ENCODE measurements around the gene TJP3. TPM values are rescaled to one million over a fixed set of nuclear protein-coding genes. Genes with fewer than 3 reads are reported as not detected.

Gene TJP3
- total and polyA plus RNA-seq, 4 donors, result 0.30 to 5.0 (median 1.7) TPM

- Histone ChIP-seq H3K36me3 (ENCODE audit: control insufficient read depth, insufficient read depth, low read length) (no peaks in the 10 kb centered on the region), H3K27me3 (ENCODE audit: control insufficient read depth, insufficient read depth, low read length) (peaks cover 37% of the 10 kb centered on the region), H3K4me3 (ENCODE audit: low read depth, low read length) (no peak overlapping the region), H3K4me1 (ENCODE audit: control insufficient read depth, insufficient read depth, low read length) (peaks cover 13% of the 10 kb centered on the region), H3K27ac (ENCODE audit: low read depth, low read length) (no peak overlapping the region), H3K9me3 (ENCODE audit: control insufficient read depth, insufficient read depth, low read length) (no peaks in the 10 kb centered on the region)
- WGBS (ENCODE audit: insufficient coverage), result 88% methylated on average over 1 of the region's 3 CpGs
- DNase-seq (ENCODE audit: low read depth in 4 of 6, low spot score in 6 of 6), result no peak
These were observed 16.9 kb downstream of the TJP3 start for GRCh38 chr19:3725121-3725520.

GRCh38 chr19:3725640-3726310, 17.6 kb downstream of the TJP3 start:
- DNase-seq (ENCODE audit: low read depth in 4 of 6, low spot score in 6 of 6), result no peak
- 17% methylated on average over 4 of the region's 14 CpGs for whole genome bisulfite sequencing (ENCODE audit: insufficient coverage)
- H3K4me1 ChIP-seq (ENCODE audit: control insufficient read depth, insufficient read depth, low read length), result peaks cover 13% of the 10 kb centered on the region

GRCh38 chr19:3730457-3730958, 22.3 kb downstream of the TJP3 start:
- 93% methylated on average over 32 of the region's 32 CpGs for WGBS (ENCODE audit: insufficient coverage)
- Histone ChIP-seq H3K36me3 (ENCODE audit: control insufficient read depth, insufficient read depth, low read length) (no peaks in the 10 kb centered on the region), H3K9me3 (ENCODE audit: control insufficient read depth, insufficient read depth, low read length) (no peaks in the 10 kb centered on the region), H3K4me3 (ENCODE audit: low read depth, low read length) (no peak overlapping the region), H3K27ac (ENCODE audit: low read depth, low read length) (no peak overlapping the region), H3K4me1 (ENCODE audit: control insufficient read depth, insufficient read depth, low read length) (no peaks in the 10 kb centered on the region), H3K27me3 (ENCODE audit: control insufficient read depth, insufficient read depth, low read length) (peaks cover 3% of the 10 kb centered on the region)
- no peak for DNase-seq (ENCODE audit: low read depth in 4 of 6, low spot score in 6 of 6)

More at GRCh38 chr19:3725640-3726310, 17.6 kb downstream of the TJP3 start:
- H3K4me3 ChIP-seq (ENCODE audit: low read depth, low read length), result no peak overlapping the region
- H3K27ac ChIP-seq (ENCODE audit: low read depth, low read length), result no peak overlapping the region
- H3K36me3 ChIP-seq (ENCODE audit: control insufficient read depth, insufficient read depth, low read length), result no peaks in the 10 kb centered on the region
- no peaks in the 10 kb centered on the region for H3K9me3 ChIP-seq (ENCODE audit: control insufficient read depth, insufficient read depth, low read length)
- peaks cover 30% of the 10 kb centered on the region for H3K27me3 ChIP-seq (ENCODE audit: control insufficient read depth, insufficient read depth, low read length)

- H3K4me3 ChIP-seq (ENCODE audit: low read depth, low read length), result no peak overlapping the region
- no CpG with 5 or more reads among the region's 1 CpG for WGBS (ENCODE audit: insufficient coverage)
- H3K36me3 ChIP-seq (ENCODE audit: control insufficient read depth, insufficient read depth, low read length), result no peaks in the 10 kb centered on the region
- H3K27ac ChIP-seq (ENCODE audit: low read depth, low read length), result no peak overlapping the region
- H3K9me3 ChIP-seq (ENCODE audit: control insufficient read depth, insufficient read depth, low read length), result no peaks in the 10 kb centered on the region
- H3K27me3 ChIP-seq (ENCODE audit: control insufficient read depth, insufficient read depth, low read length), result no peaks in the 10 kb centered on the region
- no peak for DNase-seq (ENCODE audit: low read depth in 4 of 6, low spot score in 6 of 6)
- no peaks in the 10 kb centered on the region for H3K4me1 ChIP-seq (ENCODE audit: control insufficient read depth, insufficient read depth, low read length)
These were observed 23.9 kb downstream of the TJP3 start for GRCh38 chr19:3732108-3732507.

- WGBS (ENCODE audit: insufficient coverage), result 82% methylated on average over 15 of the region's 20 CpGs
- H3K36me3 ChIP-seq (ENCODE audit: control insufficient read depth, insufficient read depth, low read length), result no peaks in the 10 kb centered on the region
- H3K9me3 ChIP-seq (ENCODE audit: control insufficient read depth, insufficient read depth, low read length), result no peaks in the 10 kb centered on the region
- no peak overlapping the region for H3K27ac ChIP-seq (ENCODE audit: low read depth, low read length)
- no peak overlapping the region for H3K4me3 ChIP-seq (ENCODE audit: low read depth, low read length)
- no peaks in the 10 kb centered on the region for H3K4me1 ChIP-seq (ENCODE audit: control insufficient read depth, insufficient read depth, low read length)
- H3K27me3 ChIP-seq (ENCODE audit: control insufficient read depth, insufficient read depth, low read length), result no peaks in the 10 kb centered on the region
- DNase-seq (ENCODE audit: low read depth in 4 of 6, low spot score in 6 of 6), result no peak
These were observed 25.5 kb downstream of the TJP3 start for GRCh38 chr19:3733549-3734309.

GRCh38 chr19:3734310-3734600, 26.1 kb downstream of the TJP3 start:
- H3K27ac ChIP-seq (ENCODE audit: low read depth, low read length), result no peak overlapping the region
- no peak for DNase-seq (ENCODE audit: low read depth in 4 of 6, low spot score in 6 of 6)
- H3K4me3 ChIP-seq (ENCODE audit: low read depth, low read length), result no peak overlapping the region
- no peaks in the 10 kb centered on the region for H3K4me1 ChIP-seq (ENCODE audit: control insufficient read depth, insufficient read depth, low read length)
- no peaks in the 10 kb centered on the region for H3K27me3 ChIP-seq (ENCODE audit: control insufficient read depth, insufficient read depth, low read length)
- no CpG with 5 or more reads among the region's 14 CpGs for WGBS (ENCODE audit: insufficient coverage)
- no peaks in the 10 kb centered on the region for H3K9me3 ChIP-seq (ENCODE audit: control insufficient read depth, insufficient read depth, low read length)
- H3K36me3 ChIP-seq (ENCODE audit: control insufficient read depth, insufficient read depth, low read length), result no peaks in the 10 kb centered on the region

GRCh38 chr19:3736106-3736724, 28.0 kb downstream of the TJP3 start:
- H3K9me3 ChIP-seq (ENCODE audit: control insufficient read depth, insufficient read depth, low read length), result no peaks in the 10 kb centered on the region
- DNase-seq (ENCODE audit: low read depth in 4 of 6, low spot score in 6 of 6), result no peak
- H3K4me1 ChIP-seq (ENCODE audit: control insufficient read depth, insufficient read depth, low read length), result no peaks in the 10 kb centered on the region
- no peaks in the 10 kb centered on the region for H3K36me3 ChIP-seq (ENCODE audit: control insufficient read depth, insufficient read depth, low read length)
- H3K27ac ChIP-seq (ENCODE audit: low read depth, low read length), result no peak overlapping the region
- H3K27me3 ChIP-seq (ENCODE audit: control insufficient read depth, insufficient read depth, low read length), result no peaks in the 10 kb centered on the region
- H3K4me3 ChIP-seq (ENCODE audit: low read depth, low read length), result no peak overlapping the region
- 87% methylated on average over 17 of the region's 21 CpGs for WGBS (ENCODE audit: insufficient coverage)

- H3K4me1 ChIP-seq (ENCODE audit: control insufficient read depth, insufficient read depth, low read length), result no peaks in the 10 kb centered on the region
- H3K9me3 ChIP-seq (ENCODE audit: control insufficient read depth, insufficient read depth, low read length), result no peaks in the 10 kb centered on the region
- no peaks in the 10 kb centered on the region for H3K36me3 ChIP-seq (ENCODE audit: control insufficient read depth, insufficient read depth, low read length)
- DNase-seq (ENCODE audit: low read depth in 4 of 6, low spot score in 6 of 6), result no peak
- H3K4me3 ChIP-seq (ENCODE audit: low read depth, low read length), result no peak overlapping the region
- H3K27ac ChIP-seq (ENCODE audit: low read depth, low read length), result no peak overlapping the region
- no peaks in the 10 kb centered on the region for H3K27me3 ChIP-seq (ENCODE audit: control insufficient read depth, insufficient read depth, low read length)
- 84% methylated on average over 9 of the region's 10 CpGs for WGBS (ENCODE audit: insufficient coverage)
These were observed 29.5 kb downstream of the TJP3 start for GRCh38 chr19:3737487-3738205.

GRCh38 chr19:3738477-3739220, 30.5 kb downstream of the TJP3 start:
- H3K9me3 ChIP-seq (ENCODE audit: control insufficient read depth, insufficient read depth, low read length), result no peaks in the 10 kb centered on the region
- H3K27ac ChIP-seq (ENCODE audit: low read depth, low read length), result no peak overlapping the region
- WGBS (ENCODE audit: insufficient coverage), result 86% methylated on average over 31 of the region's 32 CpGs
- no peaks in the 10 kb centered on the region for H3K27me3 ChIP-seq (ENCODE audit: control insufficient read depth, insufficient read depth, low read length)
- no peak for DNase-seq (ENCODE audit: low read depth in 4 of 6, low spot score in 6 of 6)
- no peaks in the 10 kb centered on the region for H3K4me1 ChIP-seq (ENCODE audit: control insufficient read depth, insufficient read depth, low read length)
- H3K36me3 ChIP-seq (ENCODE audit: control insufficient read depth, insufficient read depth, low read length), result no peaks in the 10 kb centered on the region
- H3K4me3 ChIP-seq (ENCODE audit: low read depth, low read length), result no peak overlapping the region

Data from spinal cord (tissue), 10 donors.